22Rv1 (cell line): ENCODE data around the gene EPB41L4B.
"Not testable (repeated sequence)": the region's sequence is repeated elsewhere in the genome, so short reads cannot be mapped to it uniquely, and the experiment has no call there.

ENCODE experiments used
- H3K27ac ChIP-seq: fragments of 450-650 bp; 2 replicates; pipeline ENCODE4 v1.5.1; 2017
- CTCF ChIP-seq: fragments of 450-650 bp; IDR thresholded peaks from 2 replicates; pipeline ENCODE4 v1.5.1; 2017; ENCODE audit warnings: mild to moderate bottlenecking
- ZFX ChIP-seq: fragments of 450-650 bp; IDR thresholded peaks from 2 replicates; pipeline ENCODE4 v1.6.1; 2017; ENCODE audit warnings: antibody characterized with exemption, borderline replicate concordance

Gene EPB41L4B

GRCh38 chr9:109232449-109233237, 88.2 kb downstream of the EPB41L4B start:
- H3K27ac ChIP-seq = no peak overlapping the region
- TF ChIP-seq CTCF = no peak

GRCh38 chr9:109231593-109231992, 89.3 kb downstream of the EPB41L4B start:
- TF ChIP-seq ZFX = no peak
- TF ChIP-seq CTCF = no peak
- H3K27ac ChIP-seq = no peak overlapping the region

- H3K27ac ChIP-seq = no peak overlapping the region
- TF ChIP-seq CTCF = no peak
- no peak for TF ChIP-seq ZFX
These were observed 90.6 kb downstream of the EPB41L4B start for GRCh38 chr9:109230277-109230676.

GRCh38 chr9:109229682-109230081, 91.2 kb downstream of the EPB41L4B start:
- H3K27ac ChIP-seq = no peak overlapping the region
- TF ChIP-seq ZFX = no peak
- TF ChIP-seq CTCF = no peak

GRCh38 chr9:109228093-109228642, 92.7 kb downstream of the EPB41L4B start:
- H3K27ac ChIP-seq = no peak overlapping the region
- TF ChIP-seq ZFX = no peak
- TF ChIP-seq CTCF = no peak

- TF ChIP-seq CTCF = no peak
- no peak for TF ChIP-seq ZFX
- H3K27ac ChIP-seq = no peak overlapping the region
These were observed 95.2 kb downstream of the EPB41L4B start for GRCh38 chr9:109225629-109226028.

GRCh38 chr9:109224751-109225150, 96.1 kb downstream of the EPB41L4B start:
- no peak for TF ChIP-seq ZFX
- no peak for TF ChIP-seq CTCF

GRCh38 chr9:109218242-109218641, 102.6 kb downstream of the EPB41L4B start:
- not testable (repeated sequence) for H3K27ac ChIP-seq

More at GRCh38 chr9:109224751-109225150, 96.1 kb downstream of the EPB41L4B start:
- H3K27ac ChIP-seq = no peak overlapping the region
